Muscle of leg (tissue), 11 donors: ENCODE measurements around the gene ATP2B3. TPM values are rescaled to one million over a fixed set of nuclear protein-coding genes. Genes with fewer than 3 reads are reported as not detected.

Experiments
- DNase-seq: peaks from one replicate; pipeline ENCODE4 v3.0.0; 2013
- H3K27ac ChIP-seq: one replicate; pipeline ENCODE4 v1.5.1; 2013; ENCODE audit warnings: mild to moderate bottlenecking, low read length, control low read depth
- H3K27me3 ChIP-seq: one replicate; pipeline ENCODE4 v1.6.1; 2013; ENCODE audit warnings: low read length; ENCODE audit not compliant: control insufficient read depth, insufficient read depth
- H3K36me3 ChIP-seq: one replicate; pipeline ENCODE4 v1.6.1; 2013; ENCODE audit warnings: low read length; ENCODE audit not compliant: control insufficient read depth, insufficient read depth
- H3K4me1 ChIP-seq: one replicate; pipeline ENCODE4 v1.6.1; 2013; ENCODE audit warnings: low read length; ENCODE audit not compliant: control insufficient read depth, insufficient read depth
- H3K4me3 ChIP-seq: one replicate; pipeline ENCODE4 v1.5.1; 2013; ENCODE audit warnings: low read length, control low read depth
- H3K9me3 ChIP-seq: replicated peaks from 2 replicates; pipeline ENCODE4 v1.6.1; 2013; ENCODE audit warnings: low read depth, low read length; ENCODE audit not compliant: control insufficient read depth
- WGBS: methylation state at CpG from one replicate; pipeline ENCODE4 v1.1.5; 2013; ENCODE audit warnings: missing lambda C conversion rate; ENCODE audit not compliant: insufficient coverage; 5-methylcytosine and 5-hydroxymethylcytosine counted together
- polyA plus RNA-seq, 8 donors: library from polyadenylated mRNA; unstranded; fragments of 120-200 nt; gene quantifications; one replicate each; pipeline versions ENCODE4 v1.2.1 to v1.2.3, GENCODE V29; 2013; ENCODE audit warnings: inconsistent platforms in 1 of 8, low replicate concordance in 1 of 8; ENCODE audit not compliant: insufficient read length in 8 of 8, insufficient read depth in 1 of 8
- total RNA-seq: library from RNA; stranded (reverse); fragments of 120-200 nt; gene quantifications from one replicate; pipeline ENCODE4 v1.2.4, GENCODE V29; 2013

ATP2B3 gene
- total and polyA plus RNA-seq, 9 donors = 0.18 to 0.56 (median 0.29) TPM

DNA sequence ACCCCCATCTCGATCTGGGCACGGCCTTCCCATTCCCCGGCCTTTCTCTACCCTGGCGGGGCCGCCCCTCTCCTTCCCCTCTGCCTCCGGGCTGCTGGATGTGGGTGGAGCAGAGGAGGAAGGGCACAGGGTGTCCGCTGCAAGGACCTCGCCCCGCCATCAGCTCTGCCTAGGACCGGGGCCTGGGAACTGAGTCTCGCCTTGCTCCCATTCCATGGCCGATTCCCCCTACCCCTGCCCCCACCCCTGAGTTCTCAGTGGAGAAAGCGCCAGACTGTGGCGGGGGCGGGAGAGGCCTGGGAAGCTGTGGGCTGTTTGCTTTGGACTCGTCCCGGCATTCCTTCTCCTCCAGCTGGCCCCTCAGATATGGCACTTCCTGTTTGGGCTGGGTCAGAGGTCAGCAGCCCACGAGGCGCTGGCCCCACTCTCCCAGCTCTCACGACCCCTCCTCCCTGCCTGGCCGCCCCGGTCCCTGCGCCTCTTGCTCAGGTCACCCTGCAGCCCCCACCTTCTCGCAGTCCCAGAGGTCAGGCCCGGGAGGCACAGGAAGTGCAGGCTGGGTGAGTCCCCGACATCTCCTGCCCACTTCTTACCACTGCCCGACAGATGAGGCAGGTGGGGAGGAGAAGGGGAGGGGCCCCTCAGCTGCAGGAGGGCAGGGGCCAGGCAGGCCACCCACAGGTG lies 29.1 kb upstream of the ATP2B3 start:
- no peak for DNase-seq
- H3K36me3 ChIP-seq = no peaks in the 10 kb centered on the region
- H3K9me3 ChIP-seq = no peaks in the 10 kb centered on the region
- peaks cover 2% of the 10 kb centered on the region for H3K27me3 ChIP-seq
- 36% methylated on average over 5 of the region's 27 CpGs for WGBS
- H3K4me3 ChIP-seq = no peak overlapping the region
- peak overlapping the region; percentile 35 for H3K27ac ChIP-seq
- H3K4me1 ChIP-seq = peaks cover 91% of the 10 kb centered on the region

DNA sequence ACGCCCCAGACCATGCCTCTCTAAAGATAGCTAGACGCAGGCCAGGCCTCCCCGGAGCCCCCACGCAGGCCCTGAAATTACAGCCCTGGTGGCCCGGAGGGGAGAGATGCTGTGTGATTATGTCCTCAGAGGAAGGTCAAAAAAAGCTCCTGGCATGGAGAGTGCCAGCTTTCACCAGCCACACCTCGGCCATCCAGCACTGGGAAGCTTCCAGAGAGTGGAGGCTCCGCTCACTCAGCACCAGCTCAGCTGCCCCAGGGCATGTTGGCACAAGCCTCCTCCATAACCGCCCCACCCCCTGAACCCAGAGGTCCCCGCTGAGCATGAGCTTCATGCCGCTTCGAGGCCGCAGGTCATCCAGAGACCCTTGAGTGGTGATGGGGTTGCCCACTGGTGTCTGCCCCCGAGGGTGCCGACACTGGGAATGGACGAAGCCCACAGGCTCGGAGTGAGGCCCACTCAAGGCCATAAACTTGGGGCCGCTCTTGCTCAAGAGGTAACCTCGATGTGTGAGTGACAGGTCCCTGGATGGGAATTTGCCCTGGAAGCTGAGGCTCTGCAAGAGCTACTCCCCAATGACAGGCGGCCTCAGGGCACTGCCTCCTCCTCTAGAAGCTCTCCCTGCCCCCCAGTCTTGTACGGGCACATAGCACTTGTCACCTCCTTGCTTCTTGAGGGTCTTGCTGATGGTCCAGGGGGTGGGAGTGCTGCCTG lies 27.1 kb upstream of the ATP2B3 start:
- WGBS = 88% methylated on average over 10 of the region's 20 CpGs
- H3K27ac ChIP-seq = peak overlapping the region; percentile 7
- no peak overlapping the region for H3K4me3 ChIP-seq
- H3K27me3 ChIP-seq = peaks cover 4% of the 10 kb centered on the region
- no peaks in the 10 kb centered on the region for H3K9me3 ChIP-seq
- DNase-seq = no peak
- H3K4me1 ChIP-seq = peaks cover 90% of the 10 kb centered on the region
- H3K36me3 ChIP-seq = no peaks in the 10 kb centered on the region

DNA sequence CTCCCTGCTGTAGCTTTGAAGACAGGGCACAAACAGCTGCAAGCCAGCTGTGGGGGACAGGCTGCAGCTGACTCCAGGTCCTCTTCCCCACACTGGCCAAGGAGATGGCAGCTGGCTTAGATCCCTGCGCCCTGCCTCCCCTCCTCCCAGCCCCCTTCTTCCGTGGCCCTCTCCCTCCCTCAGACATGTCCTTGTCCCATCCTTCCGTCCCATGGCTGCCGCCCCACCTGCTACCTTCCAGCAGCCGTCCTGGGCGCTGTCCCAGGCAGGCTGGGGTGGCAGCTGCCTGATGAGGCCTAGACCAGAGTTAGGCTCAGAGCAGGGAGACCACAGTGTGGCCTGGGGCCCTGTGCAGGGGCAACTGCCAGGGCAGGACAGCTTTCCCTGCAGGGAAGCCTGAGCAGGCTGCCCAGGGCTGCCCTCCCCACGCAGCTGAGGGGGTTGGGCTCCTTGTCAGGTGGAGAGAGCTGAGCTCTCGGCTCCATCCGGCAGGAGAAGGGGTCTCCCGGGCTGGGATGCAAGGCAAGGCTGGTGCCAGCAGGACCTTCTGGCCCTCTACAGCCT lies 26.0 kb upstream of the ATP2B3 start:
- 49% methylated on average over 7 of the region's 10 CpGs for WGBS
- Histone ChIP-seq H3K4me1 (peaks cover 83% of the 10 kb centered on the region), H3K9me3 (no peaks in the 10 kb centered on the region), H3K27ac (peak overlapping the region; percentile 51), H3K4me3 (no peak overlapping the region), H3K27me3 (peaks cover 5% of the 10 kb centered on the region), H3K36me3 (no peaks in the 10 kb centered on the region)
- peak; percentile 53 for DNase-seq

DNA sequence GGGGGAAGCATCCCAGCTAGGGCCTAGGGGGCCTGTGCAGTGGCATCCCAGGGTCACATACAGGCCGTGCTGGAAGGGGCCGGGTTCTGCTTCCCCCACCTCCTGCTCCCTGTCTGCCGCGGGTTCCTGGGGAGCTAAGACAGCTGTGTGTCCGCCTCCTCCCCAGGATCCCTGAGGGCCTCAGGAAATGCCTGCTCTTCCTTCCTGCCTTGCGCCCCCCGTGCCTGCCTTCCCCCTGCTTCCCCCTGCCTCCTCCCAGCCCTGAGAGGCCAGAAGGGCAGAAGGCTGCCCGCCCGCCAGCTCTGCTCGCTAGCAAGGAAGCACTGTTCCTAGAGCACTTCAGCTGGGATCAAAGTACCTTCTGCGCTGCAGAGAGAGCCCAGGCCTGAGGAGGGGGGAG lies 25.5 kb upstream of the ATP2B3 start:
- Histone ChIP-seq H3K4me3 (no peak overlapping the region), H3K27ac (peak overlapping the region; percentile 51), H3K27me3 (peaks cover 5% of the 10 kb centered on the region), H3K9me3 (no peaks in the 10 kb centered on the region), H3K36me3 (no peaks in the 10 kb centered on the region), H3K4me1 (peaks cover 80% of the 10 kb centered on the region)
- no peak for DNase-seq
- 37% methylated on average over 8 of the region's 11 CpGs for WGBS

DNA sequence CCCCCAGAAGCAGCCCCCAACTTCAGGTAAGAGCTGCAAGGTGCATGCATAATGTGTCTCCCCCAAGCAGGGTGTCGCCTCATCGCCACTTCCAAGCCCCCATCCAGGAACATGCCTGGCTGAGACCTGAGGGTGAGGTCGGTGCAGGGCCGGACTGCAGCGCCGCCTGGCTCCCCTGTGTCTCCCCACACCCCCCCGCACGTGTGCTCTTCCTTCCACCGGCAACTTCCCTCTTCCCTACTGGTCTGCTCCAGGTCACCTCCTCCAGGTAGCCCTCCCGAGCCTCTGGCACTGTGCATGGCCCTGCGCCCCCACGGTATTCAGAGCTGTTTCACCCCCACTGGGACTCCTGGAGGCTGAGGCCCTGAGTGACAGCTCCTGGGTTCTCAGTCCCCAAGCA lies 24.9 kb upstream of the ATP2B3 start:
- Histone ChIP-seq H3K27me3 (peaks cover 5% of the 10 kb centered on the region), H3K9me3 (no peaks in the 10 kb centered on the region), H3K27ac (no peak overlapping the region), H3K36me3 (no peaks in the 10 kb centered on the region), H3K4me1 (peaks cover 74% of the 10 kb centered on the region), H3K4me3 (no peak overlapping the region)
- WGBS = 74% methylated on average over 8 of the region's 12 CpGs
- no peak for DNase-seq

DNA sequence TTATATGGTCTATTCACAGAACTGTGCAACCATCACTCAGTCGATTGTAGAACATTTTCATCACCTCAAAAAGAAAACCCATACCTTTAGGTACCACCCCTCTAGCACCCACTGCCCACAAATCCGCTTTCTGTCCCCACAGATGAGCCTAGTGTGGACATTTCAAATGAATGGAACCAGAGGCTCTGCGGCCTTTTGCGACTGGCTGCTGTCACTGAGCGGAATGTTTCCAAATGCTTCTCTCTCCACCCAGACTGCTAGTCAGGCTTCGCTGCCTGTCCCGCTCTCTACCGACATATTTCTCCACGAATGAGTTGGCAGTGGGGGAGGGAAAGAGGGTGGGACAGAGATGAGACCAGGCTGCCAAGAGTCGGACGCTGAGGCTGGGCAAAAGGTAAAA lies 24.4 kb upstream of the ATP2B3 start:
- Histone ChIP-seq H3K27ac (no peak overlapping the region), H3K4me1 (peaks cover 69% of the 10 kb centered on the region), H3K4me3 (no peak overlapping the region), H3K27me3 (peaks cover 5% of the 10 kb centered on the region), H3K9me3 (no peaks in the 10 kb centered on the region), H3K36me3 (no peaks in the 10 kb centered on the region)
- 90% methylated on average over 4 of the region's 11 CpGs for WGBS
- DNase-seq = no peak

DNA sequence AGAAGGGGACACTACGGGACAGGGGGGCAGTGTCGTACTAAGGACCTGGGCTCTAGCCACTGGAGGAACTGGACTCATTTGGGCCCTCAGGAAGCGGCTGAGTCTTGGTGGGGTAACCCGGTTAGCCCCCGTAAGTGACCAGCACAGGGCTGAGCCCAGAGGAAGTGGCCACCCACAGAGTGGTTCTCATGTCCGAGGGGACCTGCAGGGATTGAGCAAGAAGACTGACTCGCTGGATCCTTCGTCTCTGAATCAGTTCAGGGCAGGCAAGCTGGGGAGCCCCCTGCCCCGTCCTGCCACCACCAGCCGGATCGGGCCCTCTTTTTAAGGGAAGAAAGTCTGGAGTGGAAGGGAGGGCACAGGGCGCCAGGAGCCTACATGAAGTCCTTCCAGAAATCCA lies 23.4 kb upstream of the ATP2B3 start:
- Histone ChIP-seq H3K36me3 (no peaks in the 10 kb centered on the region), H3K27ac (peak overlapping the region; percentile 60), H3K4me1 (peaks cover 67% of the 10 kb centered on the region), H3K9me3 (no peaks in the 10 kb centered on the region), H3K27me3 (peaks cover 5% of the 10 kb centered on the region), H3K4me3 (peak overlapping the region; percentile 10)
- DNase-seq = no peak
- WGBS = 52% methylated on average over 8 of the region's 12 CpGs

DNA sequence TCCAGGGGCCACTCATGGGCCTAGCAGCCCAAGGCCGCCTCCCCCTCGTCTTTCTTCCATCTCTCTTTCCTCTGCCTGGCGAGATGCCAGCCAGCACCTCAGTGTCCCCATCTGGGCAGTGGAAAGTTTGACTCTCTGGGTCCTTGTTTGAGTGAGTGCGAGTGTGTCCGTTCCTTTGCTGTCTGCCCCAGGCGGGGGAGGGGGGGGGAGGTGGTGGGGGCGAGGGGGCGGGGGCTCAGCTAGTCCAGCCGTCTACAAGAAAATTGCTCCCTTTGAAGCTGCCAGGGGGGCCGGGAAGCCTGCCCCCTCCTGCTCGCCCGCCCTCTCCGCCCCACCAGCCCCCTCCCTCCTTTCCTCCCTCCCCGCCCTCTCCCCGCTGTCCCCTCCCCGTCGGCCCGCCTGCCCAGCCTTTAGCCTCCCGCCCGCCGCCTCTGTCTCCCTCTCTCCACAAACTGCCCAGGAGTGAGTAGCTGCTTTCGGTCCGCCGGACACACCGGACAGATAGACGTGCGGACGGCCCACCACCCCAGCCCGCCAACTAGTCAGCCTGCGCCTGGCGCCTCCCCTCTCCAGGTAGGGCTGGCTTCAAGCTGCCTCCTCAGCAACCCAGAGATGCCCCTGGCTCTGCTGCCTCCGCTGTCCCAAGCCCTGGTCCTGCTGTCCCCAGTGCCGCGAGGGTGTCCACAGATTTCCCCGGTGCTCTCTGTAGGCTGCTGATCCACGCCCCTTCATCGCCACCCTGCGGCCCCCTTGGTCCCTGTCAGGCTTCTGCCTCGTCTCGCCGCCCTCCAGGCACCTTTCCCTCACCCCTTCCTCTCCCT lies 22.7 kb upstream of the ATP2B3 start, which contains the start of gene BGN:
TSS of gene BGN (plus strand) at position 440 of the 821 bp plus-strand sequence. CDS start 9,652 bp downstream, outside the sequence.
- peak within 1 kb of the TSS; percentile 52 for H3K4me3 ChIP-seq
- H3K27ac ChIP-seq = peak within 1 kb of the TSS; percentile 72
- peak; percentile 80 for DNase-seq
- peaks cover 5% of the 10 kb centered on the region for H3K27me3 ChIP-seq
- H3K4me1 ChIP-seq = peaks cover 67% of the 10 kb centered on the region
- H3K9me3 ChIP-seq = no peaks in the 10 kb centered on the region
- H3K36me3 ChIP-seq = no peaks in the 10 kb centered on the region
- 44% methylated on average over 30 of the region's 41 CpGs for WGBS

DNA sequence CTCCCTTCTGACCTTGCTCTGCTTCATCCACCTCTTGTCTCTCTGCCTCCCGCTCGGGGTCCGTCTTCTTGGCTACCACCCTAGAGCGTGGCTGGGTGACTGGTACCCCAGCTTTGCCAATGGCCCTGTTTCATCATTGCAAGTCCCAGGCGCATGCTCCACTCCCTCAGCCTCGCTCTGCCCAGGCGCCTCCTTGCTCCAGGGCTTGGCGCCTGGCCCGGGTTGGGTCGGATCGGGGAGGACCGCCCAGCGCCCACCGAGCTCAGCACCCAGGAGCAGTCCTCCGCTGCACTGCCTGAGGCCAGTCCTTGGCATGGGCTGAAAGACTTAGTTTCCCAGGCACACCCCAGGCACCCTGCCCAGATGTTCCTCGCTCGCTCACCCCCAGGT lies 22.1 kb upstream of the ATP2B3 start:
- DNase-seq = no peak
- peaks cover 67% of the 10 kb centered on the region for H3K4me1 ChIP-seq
- H3K27ac ChIP-seq = peak overlapping the region; percentile 72

More for the DNA sequence above, 22.1 kb upstream of the ATP2B3 start:
- H3K9me3 ChIP-seq = no peaks in the 10 kb centered on the region
- peak overlapping the region; percentile 52 for H3K4me3 ChIP-seq
- 26% methylated on average over 15 of the region's 17 CpGs for WGBS
- no peaks in the 10 kb centered on the region for H3K36me3 ChIP-seq
- H3K27me3 ChIP-seq = peaks cover 5% of the 10 kb centered on the region
